HCT116 (cell line): ENCODE data around the gene CGN. TPM values are rescaled to one million over a fixed set of nuclear protein-coding genes. Genes with fewer than 3 reads are reported as not detected.

Experiments
- ATAC-seq: fragments of 200-7000 bp; cut with Tn5 transposase; 2 replicates; pipeline ENCODE4 v1.9.1; 2020; ENCODE audit warnings: mild to moderate bottlenecking, moderate library complexity
- BruUV-seq: library from RNA; stranded (reverse); fragments of 400-500 nt; replicated peaks from 2 replicates; lab custom pipeline; 2021; lab: Mats Ljungman, UMichigan
- CTCF ChIA-PET: fragments of 300-600 bp; sonication (Branson Sonifier 250); formaldehyde crosslinking; loops from one replicate; lab custom pipeline; 2021; ENCODE audit warnings: antibody characterized with exemption; lab: Charles Lee
- POLR2A ChIA-PET: fragments of 300-600, 350-600 bp; sonication (Branson Sonifier 250); formaldehyde crosslinking; loops from one replicate; lab custom pipeline; 2021; ENCODE audit warnings: antibody characterized with exemption; lab: Charles Lee
- RAD21 ChIA-PET, 2 experiments: fragments of 300-600 bp; sonication (Branson Sonifier 250); formaldehyde crosslinking; loops; one replicate each; lab custom pipeline; 2023; ENCODE audit warnings: low total read pairs in 2 of 2; ENCODE audit not compliant: uncharacterized antibody in 2 of 2, unreplicated experiment in 2 of 2, low non-redundant PET in 1 of 2; lab: Charles Lee
- DNase-seq: peaks from one replicate; pipeline ENCODE4 v3.0.0-alpha.2; 2010; ENCODE audit warnings: low read depth, low spot score
- H2AFZ ChIP-seq: fragments of 200-600 bp; shearing (Covaris generic), sonication (generic); 2 replicates; pipeline ENCODE4 v1.6.1; 2017; ENCODE audit warnings: low read depth, mixed run types, mixed read lengths, antibody characterized with exemption, low read length; ENCODE audit not compliant: poor library complexity, severe bottlenecking
- H3K27ac ChIP-seq: 2 replicates; pipeline ENCODE4 v1.5.1; 2012; ENCODE audit warnings: low read depth, low read length
- H3K27me3 ChIP-seq: fragments of 200-600 bp; sonication (generic); 2 replicates; pipeline ENCODE4 v1.6.1; 2016; ENCODE audit warnings: mixed run types, low read length, mixed read lengths; ENCODE audit not compliant: insufficient read depth
- H3K36me3 ChIP-seq, 2 experiments: fragments of 200-500 bp in 1 of 2; fragments of 200-600 bp in 1 of 2; sonication (Bioruptor generic) in 1 of 2; sonication (generic) in 1 of 2; 2 replicates each; pipeline versions ENCODE4 v1.5.1 to v1.6.1; 2014 to 2016; ENCODE audit warnings: low read length in 2 of 2, inconsistent platforms in 1 of 2, mixed read lengths in 1 of 2, mixed run types in 1 of 2; ENCODE audit not compliant: insufficient read depth in 2 of 2, control insufficient read depth in 1 of 2
- H3K4me1 ChIP-seq, 2 experiments: fragments of 200-600 bp in 1 of 2; sonication (generic) in 1 of 2; 2 replicates each; pipeline versions ENCODE4 v1.5.1 to v1.6.1; 2012 to 2017; ENCODE audit warnings: low read length in 2 of 2, inconsistent platforms in 1 of 2, mild to moderate bottlenecking in 1 of 2, mixed read lengths in 1 of 2, mixed run types in 1 of 2, moderate library complexity in 1 of 2; ENCODE audit not compliant: insufficient read depth in 2 of 2, control insufficient read depth in 1 of 2
- H3K4me2 ChIP-seq: fragments of 200-600 bp; sonication (generic); 2 replicates; pipeline ENCODE4 v1.6.1; 2017; ENCODE audit warnings: mixed run types, low read length, mixed read lengths
- H3K4me3 ChIP-seq, 2 experiments: fragments of 200-600 bp in 1 of 2; sonication (generic) in 1 of 2; replicated peaks in 1 of 2; 2 replicates each; pipeline ENCODE4 v1.5.1; 2011 to 2016; ENCODE audit warnings: low read length in 2 of 2, control low read depth in 1 of 2, low read depth in 1 of 2, mild to moderate bottlenecking in 1 of 2, mixed read lengths in 1 of 2, mixed run types in 1 of 2
- H3K79me2 ChIP-seq: fragments of 200-600 bp; sonication (generic); 2 replicates; pipeline ENCODE4 v1.6.1; 2017; ENCODE audit warnings: mild to moderate bottlenecking, mixed run types, low read length, moderate library complexity, mixed read lengths; ENCODE audit not compliant: insufficient read depth
- H3K9ac ChIP-seq: fragments of 200-600 bp; sonication (generic); 2 replicates; pipeline ENCODE4 v1.6.1; 2016; ENCODE audit warnings: low read length, mixed read lengths
- H3K9me2 ChIP-seq: fragments of 200-600 bp; sonication (generic), shearing (Covaris generic); 2 replicates; pipeline ENCODE4 v1.6.1; 2017; ENCODE audit warnings: mixed run types, mild to moderate bottlenecking, moderate library complexity; ENCODE audit not compliant: insufficient read depth
- H3K9me3 ChIP-seq, 2 experiments: fragments of 200-500 bp in 1 of 2; fragments of 200-600 bp in 1 of 2; sonication (Bioruptor generic) in 1 of 2; sonication (generic) in 1 of 2; 2 replicates each; pipeline ENCODE4 v1.6.1; 2014 to 2017; ENCODE audit warnings: low read length in 2 of 2, mixed read lengths in 2 of 2, inconsistent platforms in 1 of 2, low read depth in 1 of 2, mild to moderate bottlenecking in 1 of 2, mixed run types in 1 of 2, moderate library complexity in 1 of 2; ENCODE audit not compliant: control insufficient read depth in 1 of 2, insufficient read depth in 1 of 2
- H4K20me1 ChIP-seq: fragments of 200-600 bp; sonication (generic), shearing (Covaris generic); 2 replicates; pipeline ENCODE4 v1.6.1; 2017; ENCODE audit warnings: mixed run types, mild to moderate bottlenecking, moderate library complexity; ENCODE audit not compliant: insufficient read depth
- CBX3 ChIP-seq: IDR thresholded peaks from 2 replicates; pipeline ENCODE4 v1.6.1; 2012; ENCODE audit warnings: low read depth
- EZH2 ChIP-seq: fragments of 200-600 bp; sonication (generic); IDR thresholded peaks from 2 replicates; pipeline ENCODE4 v1.6.1; 2017; ENCODE audit warnings: antibody characterized with exemption, mixed run types
- MAX ChIP-seq: IDR thresholded peaks from 2 replicates; pipeline ENCODE4 v1.6.1; 2012
- POLR2AphosphoS5 ChIP-seq: IDR thresholded peaks from 2 replicates; pipeline ENCODE4 v1.6.1; 2011; ENCODE audit warnings: mild to moderate bottlenecking, low read depth, low read length, moderate library complexity
- SP1 ChIP-seq: IDR thresholded peaks from 2 replicates; pipeline ENCODE4 v1.6.1; 2012; ENCODE audit warnings: low read depth
- SRF ChIP-seq: IDR thresholded peaks from 2 replicates; pipeline ENCODE4 v1.6.1; 2012; ENCODE audit warnings: low read depth
- YY1 ChIP-seq: IDR thresholded peaks from 2 replicates; pipeline ENCODE4 v1.6.1; 2011; ENCODE audit warnings: low read length, low read depth, moderate library complexity, mild to moderate bottlenecking; ENCODE audit not compliant: insufficient replicate concordance; ENCODE audit errors: extremely low read depth
- ZFX ChIP-seq: fragments of 450-650 bp; IDR thresholded peaks from 2 replicates; pipeline ENCODE4 v1.6.1; 2017
- intact Hi-C: fragments of 100-400 bp; cut with micrococcal nuclease; formaldehyde crosslinking; loops from 2 replicates; pipeline ENCODE4 v1.10.0; 2022
- total RNA-seq: library from RNA; stranded (reverse); gene quantifications from one replicate; pipeline ENCODE4 v1.2.1, GENCODE V29; 2021; ENCODE audit not compliant: unreplicated experiment
- TF ChIP-seq, protein P1 (sequence below): IDR thresholded peaks from 2 replicates; pipeline ENCODE4 v1.6.1; 2011; ENCODE audit warnings: mild to moderate bottlenecking, low read length, moderate library complexity; ENCODE audit not compliant: insufficient replicate concordance; ENCODE audit errors: extremely low read depth
- TF ChIP-seq, protein P2 (sequence below): IDR thresholded peaks from 2 replicates; pipeline ENCODE4 v1.6.1; 2012; ENCODE audit warnings: low read depth

Gene CGN
- total RNA-seq, 1 experiment from 2014 or later: 19.7 TPM

DNA sequence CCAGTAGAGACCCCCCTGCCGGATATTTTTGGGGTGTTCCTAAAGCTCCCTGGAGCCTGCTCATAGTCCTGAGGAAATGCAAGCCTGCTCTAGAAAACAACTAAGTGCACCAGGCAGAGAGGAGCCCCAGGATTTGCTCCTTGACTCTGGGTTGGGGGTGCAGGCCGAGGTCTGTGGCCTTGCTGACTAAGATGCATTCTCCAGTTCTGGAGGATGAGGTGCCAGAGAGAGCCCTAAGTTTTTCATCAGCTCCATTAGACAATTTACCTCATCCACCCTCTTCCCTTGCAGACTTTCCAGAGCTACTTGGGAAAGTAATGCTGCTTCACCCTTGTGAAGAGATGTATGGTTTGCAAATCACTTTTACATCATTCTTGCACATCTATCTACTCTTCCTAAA lies 38.0 kb downstream of the CGN start (continued):
- TF ChIP-seq, protein P1, sequence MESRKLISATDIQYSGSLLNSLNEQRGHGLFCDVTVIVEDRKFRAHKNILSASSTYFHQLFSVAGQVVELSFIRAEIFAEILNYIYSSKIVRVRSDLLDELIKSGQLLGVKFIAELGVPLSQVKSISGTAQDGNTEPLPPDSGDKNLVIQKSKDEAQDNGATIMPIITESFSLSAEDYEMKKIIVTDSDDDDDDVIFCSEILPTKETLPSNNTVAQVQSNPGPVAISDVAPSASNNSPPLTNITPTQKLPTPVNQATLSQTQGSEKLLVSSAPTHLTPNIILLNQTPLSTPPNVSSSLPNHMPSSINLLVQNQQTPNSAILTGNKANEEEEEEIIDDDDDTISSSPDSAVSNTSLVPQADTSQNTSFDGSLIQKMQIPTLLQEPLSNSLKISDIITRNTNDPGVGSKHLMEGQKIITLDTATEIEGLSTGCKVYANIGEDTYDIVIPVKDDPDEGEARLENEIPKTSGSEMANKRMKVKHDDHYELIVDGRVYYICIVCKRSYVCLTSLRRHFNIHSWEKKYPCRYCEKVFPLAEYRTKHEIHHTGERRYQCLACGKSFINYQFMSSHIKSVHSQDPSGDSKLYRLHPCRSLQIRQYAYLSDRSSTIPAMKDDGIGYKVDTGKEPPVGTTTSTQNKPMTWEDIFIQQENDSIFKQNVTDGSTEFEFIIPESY: no peak

DNA sequence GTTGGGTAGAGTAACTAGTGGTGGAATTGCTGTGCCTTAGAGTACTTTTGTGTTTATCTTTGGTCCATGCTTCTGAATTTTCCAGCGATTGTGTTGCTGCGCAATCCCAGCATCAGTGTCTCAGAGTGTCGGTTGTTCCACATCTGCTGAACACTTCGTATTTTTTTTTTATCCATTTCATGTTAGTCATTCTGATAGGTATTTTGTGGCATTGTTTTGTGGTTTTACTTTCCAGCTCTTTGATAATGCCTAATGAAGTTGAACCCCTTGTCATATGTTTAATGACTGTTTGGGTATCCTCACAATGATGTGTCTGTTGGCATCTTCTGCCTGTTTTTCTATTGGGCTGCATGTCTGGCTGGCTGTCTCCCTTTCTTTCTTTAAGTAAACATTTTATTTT lies 42.5 kb downstream of the CGN start:
- Histone ChIP-seq H3K9ac (no peak overlapping the region), H3K27me3 (no peaks in the 10 kb centered on the region), H4K20me1 (no peaks in the 10 kb centered on the region), H3K79me2 (peaks cover 16% of the 10 kb centered on the region), H3K4me1 (peaks cover 17 to 22% of the 10 kb centered on the region in 2 experiments), H2AFZ (no peak overlapping the region), H3K9me3 (no peaks in the 10 kb centered on the region), H3K9me2 (no peaks in the 10 kb centered on the region), H3K4me2 (no peak overlapping the region), H3K36me3 (no peaks in the 10 kb centered on the region), H3K27ac (no peak overlapping the region), H3K4me3 (no peak overlapping the region)
- ATAC-seq (no peak), DNase-seq (no peak)
- CTCF ChIA-PET: interaction anchor here (0.6 kb wide), 1 partner anchor 484 kb away, joined by 3 read pairs; no protein-coding TSS in a partner anchor
- intact Hi-C loops: no loop called here
- RAD21 ChIA-PET: no interaction called here
- POLR2A ChIA-PET: interaction anchor here (1.7 kb wide), 1 partner anchor 11 kb away, joined by 6 read pairs; no protein-coding TSS in a partner anchor
- BruUV-seq: no TSS peak
- no peak for TF ChIP-seq MAX
- TF ChIP-seq POLR2AphosphoS5: no peak
- no peak for TF ChIP-seq ZFX
- TF ChIP-seq, protein P2, sequence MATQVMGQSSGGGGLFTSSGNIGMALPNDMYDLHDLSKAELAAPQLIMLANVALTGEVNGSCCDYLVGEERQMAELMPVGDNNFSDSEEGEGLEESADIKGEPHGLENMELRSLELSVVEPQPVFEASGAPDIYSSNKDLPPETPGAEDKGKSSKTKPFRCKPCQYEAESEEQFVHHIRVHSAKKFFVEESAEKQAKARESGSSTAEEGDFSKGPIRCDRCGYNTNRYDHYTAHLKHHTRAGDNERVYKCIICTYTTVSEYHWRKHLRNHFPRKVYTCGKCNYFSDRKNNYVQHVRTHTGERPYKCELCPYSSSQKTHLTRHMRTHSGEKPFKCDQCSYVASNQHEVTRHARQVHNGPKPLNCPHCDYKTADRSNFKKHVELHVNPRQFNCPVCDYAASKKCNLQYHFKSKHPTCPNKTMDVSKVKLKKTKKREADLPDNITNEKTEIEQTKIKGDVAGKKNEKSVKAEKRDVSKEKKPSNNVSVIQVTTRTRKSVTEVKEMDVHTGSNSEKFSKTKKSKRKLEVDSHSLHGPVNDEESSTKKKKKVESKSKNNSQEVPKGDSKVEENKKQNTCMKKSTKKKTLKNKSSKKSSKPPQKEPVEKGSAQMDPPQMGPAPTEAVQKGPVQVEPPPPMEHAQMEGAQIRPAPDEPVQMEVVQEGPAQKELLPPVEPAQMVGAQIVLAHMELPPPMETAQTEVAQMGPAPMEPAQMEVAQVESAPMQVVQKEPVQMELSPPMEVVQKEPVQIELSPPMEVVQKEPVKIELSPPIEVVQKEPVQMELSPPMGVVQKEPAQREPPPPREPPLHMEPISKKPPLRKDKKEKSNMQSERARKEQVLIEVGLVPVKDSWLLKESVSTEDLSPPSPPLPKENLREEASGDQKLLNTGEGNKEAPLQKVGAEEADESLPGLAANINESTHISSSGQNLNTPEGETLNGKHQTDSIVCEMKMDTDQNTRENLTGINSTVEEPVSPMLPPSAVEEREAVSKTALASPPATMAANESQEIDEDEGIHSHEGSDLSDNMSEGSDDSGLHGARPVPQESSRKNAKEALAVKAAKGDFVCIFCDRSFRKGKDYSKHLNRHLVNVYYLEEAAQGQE: no peak
- TF ChIP-seq CBX3: no peak
- TF ChIP-seq SP1: no peak
- TF ChIP-seq, protein P1: no peak
- no peak for TF ChIP-seq SRF
- no peak for TF ChIP-seq YY1
- TF ChIP-seq EZH2: no peak
